ENCODE measurements around the gene PLCB2. TPM values are rescaled to one million over a fixed set of nuclear protein-coding genes. Genes with fewer than 3 reads are reported as not detected.

PLCB2 gene
- total and polyA plus RNA-seq, 2 experiments from 2014 or later = 9.5 to 13.8 TPM

DNA sequence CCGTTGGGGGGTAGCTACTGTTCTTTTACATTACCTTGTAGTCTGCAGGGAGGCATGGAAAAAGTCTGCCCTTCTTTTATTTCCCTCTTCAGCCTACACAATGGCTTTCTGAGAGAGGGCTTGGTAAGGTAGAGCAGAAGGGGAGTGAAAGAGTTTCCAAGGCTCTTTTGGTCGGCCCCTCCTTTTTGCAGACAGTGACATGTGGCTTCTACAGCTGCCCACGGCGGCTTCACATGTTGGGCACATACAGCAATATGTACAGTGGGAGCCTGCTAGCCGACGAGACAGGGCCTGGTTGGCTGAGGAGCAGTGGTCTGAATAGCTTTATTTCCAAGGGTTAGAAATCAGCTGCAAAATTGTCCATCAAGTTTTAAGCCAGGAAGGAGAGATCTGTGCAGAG, 19.7 kb upstream of the PLCB2 start (continued):
- TF ChIP-seq, protein P1, sequence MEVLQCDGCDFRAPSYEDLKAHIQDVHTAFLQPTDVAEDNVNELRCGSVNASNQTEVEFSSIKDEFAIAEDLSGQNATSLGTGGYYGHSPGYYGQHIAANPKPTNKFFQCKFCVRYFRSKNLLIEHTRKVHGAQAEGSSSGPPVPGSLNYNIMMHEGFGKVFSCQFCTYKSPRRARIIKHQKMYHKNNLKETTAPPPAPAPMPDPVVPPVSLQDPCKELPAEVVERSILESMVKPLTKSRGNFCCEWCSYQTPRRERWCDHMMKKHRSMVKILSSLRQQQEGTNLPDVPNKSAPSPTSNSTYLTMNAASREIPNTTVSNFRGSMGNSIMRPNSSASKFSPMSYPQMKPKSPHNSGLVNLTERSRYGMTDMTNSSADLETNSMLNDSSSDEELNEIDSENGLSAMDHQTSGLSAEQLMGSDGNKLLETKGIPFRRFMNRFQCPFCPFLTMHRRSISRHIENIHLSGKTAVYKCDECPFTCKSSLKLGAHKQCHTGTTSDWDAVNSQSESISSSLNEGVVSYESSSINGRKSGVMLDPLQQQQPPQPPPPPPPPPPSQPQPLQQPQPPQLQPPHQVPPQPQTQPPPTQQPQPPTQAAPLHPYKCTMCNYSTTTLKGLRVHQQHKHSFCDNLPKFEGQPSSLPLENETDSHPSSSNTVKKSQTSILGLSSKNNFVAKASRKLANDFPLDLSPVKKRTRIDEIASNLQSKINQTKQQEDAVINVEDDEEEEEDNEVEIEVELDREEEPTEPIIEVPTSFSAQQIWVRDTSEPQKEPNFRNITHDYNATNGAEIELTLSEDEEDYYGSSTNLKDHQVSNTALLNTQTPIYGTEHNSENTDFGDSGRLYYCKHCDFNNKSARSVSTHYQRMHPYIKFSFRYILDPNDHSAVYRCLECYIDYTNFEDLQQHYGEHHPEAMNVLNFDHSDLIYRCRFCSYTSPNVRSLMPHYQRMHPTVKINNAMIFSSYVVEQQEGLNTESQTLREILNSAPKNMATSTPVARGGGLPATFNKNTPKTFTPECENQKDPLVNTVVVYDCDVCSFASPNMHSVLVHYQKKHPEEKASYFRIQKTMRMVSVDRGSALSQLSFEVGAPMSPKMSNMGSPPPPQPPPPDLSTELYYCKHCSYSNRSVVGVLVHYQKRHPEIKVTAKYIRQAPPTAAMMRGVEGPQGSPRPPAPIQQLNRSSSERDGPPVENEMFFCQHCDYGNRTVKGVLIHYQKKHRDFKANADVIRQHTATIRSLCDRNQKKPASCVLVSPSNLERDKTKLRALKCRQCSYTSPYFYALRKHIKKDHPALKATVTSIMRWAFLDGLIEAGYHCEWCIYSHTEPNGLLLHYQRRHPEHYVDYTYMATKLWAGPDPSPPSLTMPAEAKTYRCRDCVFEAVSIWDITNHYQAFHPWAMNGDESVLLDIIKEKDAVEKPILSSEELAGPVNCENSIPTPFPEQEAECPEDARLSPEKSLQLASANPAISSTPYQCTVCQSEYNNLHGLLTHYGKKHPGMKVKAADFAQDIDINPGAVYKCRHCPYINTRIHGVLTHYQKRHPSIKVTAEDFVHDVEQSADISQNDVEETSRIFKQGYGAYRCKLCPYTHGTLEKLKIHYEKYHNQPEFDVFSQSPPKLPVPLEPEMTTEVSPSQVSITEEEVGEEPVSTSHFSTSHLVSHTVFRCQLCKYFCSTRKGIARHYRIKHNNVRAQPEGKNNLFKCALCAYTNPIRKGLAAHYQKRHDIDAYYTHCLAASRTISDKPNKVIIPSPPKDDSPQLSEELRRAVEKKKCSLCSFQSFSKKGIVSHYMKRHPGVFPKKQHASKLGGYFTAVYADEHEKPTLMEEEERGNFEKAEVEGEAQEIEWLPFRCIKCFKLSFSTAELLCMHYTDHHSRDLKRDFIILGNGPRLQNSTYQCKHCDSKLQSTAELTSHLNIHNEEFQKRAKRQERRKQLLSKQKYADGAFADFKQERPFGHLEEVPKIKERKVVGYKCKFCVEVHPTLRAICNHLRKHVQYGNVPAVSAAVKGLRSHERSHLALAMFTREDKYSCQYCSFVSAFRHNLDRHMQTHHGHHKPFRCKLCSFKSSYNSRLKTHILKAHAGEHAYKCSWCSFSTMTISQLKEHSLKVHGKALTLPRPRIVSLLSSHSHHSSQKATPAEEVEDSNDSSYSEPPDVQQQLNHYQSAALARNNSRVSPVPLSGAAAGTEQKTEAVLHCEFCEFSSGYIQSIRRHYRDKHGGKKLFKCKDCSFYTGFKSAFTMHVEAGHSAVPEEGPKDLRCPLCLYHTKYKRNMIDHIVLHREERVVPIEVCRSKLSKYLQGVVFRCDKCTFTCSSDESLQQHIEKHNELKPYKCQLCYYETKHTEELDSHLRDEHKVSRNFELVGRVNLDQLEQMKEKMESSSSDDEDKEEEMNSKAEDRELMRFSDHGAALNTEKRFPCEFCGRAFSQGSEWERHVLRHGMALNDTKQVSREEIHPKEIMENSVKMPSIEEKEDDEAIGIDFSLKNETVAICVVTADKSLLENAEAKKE (CRISPR knock-in tag; IDR thresholded peaks at IDR 0.05) = no peak
- TF ChIP-seq STAT1 (IDR thresholded peaks at IDR 0.05; ENCODE audit: unreplicated experiment) (no peak), CREB1 (CRISPR knock-in tag; IDR thresholded peaks at IDR 0.05; ENCODE audit: low read depth) (no peak), ZNF331 (CRISPR knock-in tag; IDR thresholded peaks at IDR 0.05; ENCODE audit: low read depth) (no peak)

DNA sequence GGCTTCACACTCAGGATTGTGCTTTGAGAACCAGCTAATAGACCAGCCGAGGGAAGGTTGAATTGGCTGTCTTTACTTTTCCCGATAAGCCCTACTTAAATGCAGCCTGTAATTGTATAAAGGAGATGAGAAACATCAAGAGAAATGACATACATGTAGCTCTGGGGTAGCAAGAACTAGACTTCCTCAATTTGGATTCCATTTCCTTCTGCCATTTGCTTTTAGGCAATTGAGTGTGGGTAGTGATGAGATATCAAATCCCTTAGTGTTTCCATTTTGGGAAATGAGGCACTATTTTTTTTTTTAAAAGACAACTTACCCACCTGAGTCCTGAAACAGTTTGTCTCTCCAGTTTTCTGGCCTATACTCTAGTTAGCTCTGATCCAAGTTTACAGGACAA, 18.0 kb upstream of the PLCB2 start:
- Mint-ChIP-seq H3K27me3 (ENCODE audit: insufficient read depth, low read depth, poor library complexity) (peaks cover 37% of the 10 kb centered on the region), H3K9me3 (no peaks in the 10 kb centered on the region; the same call in 2 of the 3 replicates), H3K36me3 (ENCODE audit: low read depth) (peaks cover 20% of the 10 kb centered on the region), H3K4me3 (peak overlapping the region; percentile 79), H3K4me1 (peaks cover 67% of the 10 kb centered on the region), H3K27ac (no peak overlapping the region)
- no peak overlapping the region for H3K27ac ChIP-seq (ENCODE audit: low read depth)
- no peak for ATAC-seq
- H3F3A ChIP-seq (replicated peaks; ENCODE audit: low read depth) = peaks cover 16% of the 10 kb centered on the region; the same call in 1 of the 2 replicates
- no peak for DNase-seq (ENCODE audit: low spot score)
- H3K36me3 ChIP-seq (ENCODE audit: insufficient read depth) = no peaks in the 10 kb centered on the region
- TF ChIP-seq CREB1 (CRISPR knock-in tag; IDR thresholded peaks at IDR 0.05; ENCODE audit: low read depth) = no peak
- peaks cover 10% of the 10 kb centered on the region for H4K20me1 ChIP-seq (replicated peaks; ENCODE audit: insufficient read depth)
- H3K4me1 ChIP-seq (ENCODE audit: insufficient read depth) = peaks cover 61% of the 10 kb centered on the region
- peak overlapping the region; percentile 83 for H3K4me3 ChIP-seq
- peaks cover 21% of the 10 kb centered on the region for H3K79me2 ChIP-seq (replicated peaks; ENCODE audit: insufficient read depth)
- no peaks in the 10 kb centered on the region for H3K9me2 ChIP-seq (ENCODE audit: insufficient read depth)
- H3K27me3 ChIP-seq (ENCODE audit: insufficient read depth) = peaks cover 34% of the 10 kb centered on the region
- H3K4me2 ChIP-seq = peak overlapping the region; percentile 89
- no peak overlapping the region for H2AFZ ChIP-seq

DNA sequence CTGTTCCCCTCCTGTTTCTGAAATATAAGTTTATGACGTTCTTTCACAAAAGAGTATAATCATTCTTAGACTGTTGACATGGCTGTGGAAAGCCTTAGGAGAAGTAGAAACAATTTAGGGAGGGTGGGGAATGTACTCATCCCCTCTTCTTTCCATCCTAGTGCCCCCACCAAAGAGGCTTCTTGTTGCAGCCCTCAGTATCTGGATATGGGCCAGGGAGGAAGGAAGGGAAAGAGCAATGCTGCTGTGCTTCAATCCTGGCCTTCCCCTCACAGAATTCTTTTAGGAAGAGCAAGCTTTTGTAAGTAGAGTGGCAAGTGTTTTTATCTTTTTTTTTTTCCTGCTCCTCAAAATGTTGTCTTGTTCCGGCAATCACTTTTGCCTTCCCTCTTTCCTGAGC, 17.5 kb upstream of the PLCB2 start:
- DNase-seq (ENCODE audit: low spot score) = no peak
- Histone ChIP-seq H3K79me2 (replicated peaks; ENCODE audit: insufficient read depth) (peaks cover 21% of the 10 kb centered on the region), H3K9me2 (ENCODE audit: insufficient read depth) (no peaks in the 10 kb centered on the region), H4K20me1 (replicated peaks; ENCODE audit: insufficient read depth) (peaks cover 10% of the 10 kb centered on the region), H3K27me3 (ENCODE audit: insufficient read depth) (peaks cover 34% of the 10 kb centered on the region), H3K4me2 (peak overlapping the region; percentile 89), H3K4me3 (peak overlapping the region; percentile 83), H3K27ac (ENCODE audit: low read depth) (no peak overlapping the region), H3F3A (replicated peaks; ENCODE audit: low read depth) (peaks cover 16% of the 10 kb centered on the region; the same call in 1 of the 2 replicates), H3K36me3 (ENCODE audit: insufficient read depth) (no peaks in the 10 kb centered on the region), H2AFZ (no peak overlapping the region), H3K4me1 (ENCODE audit: insufficient read depth) (peaks cover 65% of the 10 kb centered on the region)
- peaks cover 20% of the 10 kb centered on the region for H3K36me3 Mint-ChIP-seq (ENCODE audit: low read depth)
- H3K4me1 Mint-ChIP-seq = peaks cover 70% of the 10 kb centered on the region
- peaks cover 37% of the 10 kb centered on the region for H3K27me3 Mint-ChIP-seq (ENCODE audit: insufficient read depth, low read depth, poor library complexity)
- no peak overlapping the region for H3K27ac Mint-ChIP-seq
- no peak for ATAC-seq
- H3K9me3 Mint-ChIP-seq = no peaks in the 10 kb centered on the region; the same call in 2 of the 3 replicates
- H3K4me3 Mint-ChIP-seq = peak overlapping the region; percentile 79
- no peak for TF ChIP-seq ZNF331 (CRISPR knock-in tag; IDR thresholded peaks at IDR 0.05; ENCODE audit: low read depth)
- TF ChIP-seq, protein P1 (CRISPR knock-in tag; IDR thresholded peaks at IDR 0.05) = no peak
- no peak for TF ChIP-seq CREB1 (CRISPR knock-in tag; IDR thresholded peaks at IDR 0.05; ENCODE audit: low read depth)

All from GM23338 (cell line).